Measurements from ENCODE around the gene FARS2.

The FARS2 gene

DNA sequence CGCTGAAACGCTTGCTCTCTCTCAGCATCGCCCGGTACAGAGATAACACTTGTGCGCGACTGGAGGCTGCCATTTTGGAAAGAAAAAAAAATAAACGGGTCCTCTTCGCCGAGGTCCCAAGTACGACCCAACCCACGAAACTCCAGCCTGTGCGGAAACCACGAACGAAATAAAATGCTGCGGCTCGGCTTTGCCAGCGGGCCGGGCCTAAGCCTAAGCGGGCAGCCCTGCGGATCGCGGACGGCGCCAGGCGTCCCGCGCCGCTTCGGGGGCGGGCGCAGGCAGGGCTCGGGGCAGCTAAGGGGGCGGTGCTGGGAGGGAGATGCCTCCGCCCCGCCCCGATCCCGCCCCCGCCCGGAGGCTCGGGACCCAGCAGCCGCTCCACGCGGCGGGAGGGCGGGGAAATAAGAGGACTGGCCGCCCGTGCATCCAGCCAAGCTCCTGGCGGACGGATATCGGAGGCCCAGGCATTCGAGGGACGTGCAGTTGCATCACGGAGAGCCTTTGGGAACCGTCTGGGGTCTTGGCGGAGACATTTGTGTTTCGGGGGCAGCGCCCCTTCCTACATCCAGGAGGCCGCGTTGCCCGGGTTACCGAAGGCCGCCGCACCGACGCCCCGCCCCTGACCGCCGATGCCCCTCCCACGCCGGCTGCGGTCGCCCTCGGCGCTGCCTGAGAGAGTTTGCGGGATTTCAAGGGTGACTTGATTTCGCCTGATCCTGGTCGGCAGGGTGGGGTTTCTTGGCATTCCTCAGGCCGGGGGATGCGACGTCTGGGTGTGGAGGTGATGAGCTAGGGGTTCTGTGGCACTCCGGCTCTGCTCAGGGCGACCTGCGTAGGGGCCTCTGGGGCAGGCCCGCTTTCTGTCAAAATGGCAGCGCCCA lies at the start of gene FARS2, which contains the start of gene LYRM4:
FARS2 (plus strand) TSS at position 853 of the 884 bp plus-strand sequence.
LYRM4 (minus strand) TSS at position 290 of the 884 bp plus-strand sequence; CDS start at position 73, 217 bp downstream.
- DNase-seq (ENCODE audit: low spot score): peak; percentile 91

DNA sequence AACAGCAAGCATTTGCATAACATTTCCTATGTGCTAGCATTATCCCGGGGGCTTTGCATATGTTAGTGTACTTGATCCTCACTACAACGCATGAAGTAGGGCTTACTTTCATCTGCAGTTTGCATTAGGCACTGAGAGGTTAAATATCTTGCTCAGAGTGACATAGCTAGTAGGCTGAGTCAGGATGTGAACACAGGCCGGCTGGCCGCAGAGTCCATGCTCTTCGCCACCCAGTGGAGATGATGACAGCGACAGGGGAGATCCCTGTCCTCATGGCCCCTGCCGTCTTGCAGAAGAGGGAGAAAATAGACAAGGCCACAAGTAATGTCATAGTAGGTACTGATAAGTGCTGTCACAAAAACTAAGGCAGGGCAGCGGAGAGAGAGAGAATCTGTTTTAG lies 47.5 kb upstream of the FARS2 start:
- no peak for DNase-seq (ENCODE audit: low spot score)

DNA sequence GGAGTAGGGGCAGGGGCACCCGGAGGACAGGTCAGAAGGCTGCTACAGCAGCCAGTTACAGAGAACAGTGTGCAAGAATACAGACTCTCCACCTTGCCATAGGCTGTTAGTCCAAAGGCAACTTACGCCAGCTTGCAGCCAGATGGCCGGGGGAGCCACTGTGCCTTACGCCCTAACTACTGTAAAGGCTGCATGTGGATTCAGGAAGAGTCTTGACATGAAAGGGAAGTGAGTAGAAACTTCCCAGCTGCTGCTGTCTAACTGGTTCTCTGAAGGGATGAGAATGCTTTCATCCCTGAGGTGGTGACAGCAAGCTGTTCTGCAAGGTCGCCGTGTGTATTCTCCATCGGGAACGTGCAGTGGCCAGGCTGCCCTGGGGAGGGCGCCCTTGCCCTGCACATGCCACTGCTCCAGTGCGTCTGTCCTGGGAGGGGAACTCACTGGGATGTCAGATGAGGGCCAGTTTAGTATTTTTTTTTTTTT lies 46.7 kb upstream of the FARS2 start:
- DNase-seq (ENCODE audit: low spot score): peak; percentile 3

DNA sequence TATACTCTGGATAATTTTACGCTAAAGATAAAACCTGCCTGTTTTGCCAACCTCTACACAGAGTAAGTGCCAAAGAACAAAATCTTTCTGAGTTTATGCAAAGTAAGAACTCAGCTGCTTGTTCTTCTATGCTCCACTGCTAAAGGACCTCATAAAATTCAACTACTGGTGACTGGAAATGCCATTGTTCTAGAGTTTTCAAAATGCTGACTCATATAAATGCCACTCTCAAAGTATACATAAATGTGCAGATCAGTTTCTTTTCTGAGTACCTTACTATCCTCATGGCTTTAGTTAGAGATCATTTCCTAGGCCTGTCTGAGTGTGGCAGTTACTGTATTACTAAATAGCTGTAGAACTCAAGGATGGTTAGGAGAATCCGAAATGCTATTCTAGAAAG lies 46.2 kb upstream of the FARS2 start:
- no peak for DNase-seq (ENCODE audit: low spot score)

DNA sequence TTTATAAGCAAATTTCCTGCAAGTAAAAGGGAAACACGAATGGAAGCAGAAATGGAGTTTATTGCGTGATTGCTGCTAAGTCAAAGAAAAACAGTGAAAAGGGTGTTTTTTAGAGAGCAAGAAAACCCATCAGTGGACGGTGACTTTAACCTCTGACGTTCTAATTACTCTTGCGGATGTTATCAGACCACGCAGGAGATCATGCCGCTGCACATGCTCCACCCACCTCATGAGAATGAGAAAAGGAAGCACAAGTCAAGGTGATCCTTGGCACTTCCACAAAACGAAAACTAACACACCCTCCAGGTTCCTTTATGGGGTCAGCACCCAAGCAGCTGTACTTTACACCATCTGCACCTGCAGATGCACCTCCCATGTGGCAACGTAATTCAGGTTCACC lies 45.5 kb upstream of the FARS2 start:
- DNase-seq (ENCODE audit: low spot score): no peak

DNA sequence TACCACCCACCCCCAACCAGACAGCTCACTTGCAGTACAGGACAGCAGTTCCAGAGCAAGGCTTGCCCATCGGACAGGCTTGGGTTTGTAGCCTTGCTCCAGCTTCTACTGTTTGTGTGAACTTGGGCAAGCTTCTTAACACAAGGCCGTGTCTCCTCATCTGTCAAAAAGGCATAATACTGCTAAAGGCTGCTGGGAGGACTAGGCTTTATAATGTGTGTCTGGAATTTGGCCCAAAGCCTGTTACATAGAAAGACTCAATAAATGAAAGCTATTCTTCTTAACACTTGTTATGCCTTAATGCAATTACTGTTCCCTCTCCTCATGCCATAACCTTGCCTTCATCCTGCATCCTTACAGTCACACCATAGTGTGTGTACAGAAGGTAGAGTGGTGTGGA lies 44.0 kb upstream of the FARS2 start:
- DNase-seq (ENCODE audit: low spot score): no peak

DNA sequence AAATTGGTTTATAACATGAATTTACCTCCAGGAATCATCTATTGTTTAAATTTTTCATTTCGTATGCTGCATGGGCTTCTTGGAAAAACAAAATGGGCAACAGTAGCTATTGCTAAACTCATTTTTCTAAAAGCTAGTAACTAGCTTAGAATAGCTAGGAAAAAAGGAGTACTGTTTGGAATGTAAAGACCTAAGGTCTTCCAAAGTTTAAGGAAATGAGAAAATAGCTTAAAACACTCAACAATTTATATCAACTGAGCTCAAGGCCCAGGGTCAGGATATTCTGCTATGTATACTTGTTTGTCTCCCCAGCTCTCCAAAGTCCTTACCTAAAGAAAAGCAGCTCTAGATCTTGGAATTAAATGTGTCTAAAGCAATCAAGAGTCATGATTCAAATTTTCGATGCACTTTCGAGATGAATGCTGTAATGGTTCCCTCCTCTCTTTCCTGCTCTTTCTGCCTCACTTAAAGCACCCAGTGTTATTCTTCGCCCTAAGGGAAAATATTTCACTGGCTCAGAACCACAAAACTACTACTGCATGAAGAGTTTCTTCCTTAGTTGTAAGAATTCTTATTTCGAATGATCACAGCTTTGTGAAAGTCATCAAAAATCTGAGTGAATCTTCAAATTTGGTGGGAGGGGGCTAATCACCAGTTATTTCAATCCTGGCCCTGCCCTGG lies 42.2 kb upstream of the FARS2 start:
- DNase-seq (ENCODE audit: low spot score): no peak

DNA sequence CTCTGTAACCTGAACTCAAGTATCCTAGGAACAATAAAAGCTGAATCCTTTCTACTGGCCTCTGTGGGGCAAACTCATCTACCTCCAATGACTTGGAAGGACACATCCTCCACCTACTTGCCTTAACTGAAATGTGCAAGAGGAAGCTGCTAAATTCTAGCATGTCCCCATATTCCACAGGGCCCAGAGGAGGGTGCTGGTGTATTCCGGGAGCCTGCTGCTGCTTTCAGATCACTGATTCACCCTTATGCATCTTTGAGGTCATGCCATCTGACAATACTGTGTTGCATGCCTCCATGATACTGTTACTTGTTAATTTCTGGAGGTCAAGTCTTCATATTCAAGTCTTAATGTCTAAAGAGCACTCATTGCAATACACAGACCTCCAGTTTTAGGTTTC lies 40.9 kb upstream of the FARS2 start:
- no peak for DNase-seq (ENCODE audit: low spot score)

DNA sequence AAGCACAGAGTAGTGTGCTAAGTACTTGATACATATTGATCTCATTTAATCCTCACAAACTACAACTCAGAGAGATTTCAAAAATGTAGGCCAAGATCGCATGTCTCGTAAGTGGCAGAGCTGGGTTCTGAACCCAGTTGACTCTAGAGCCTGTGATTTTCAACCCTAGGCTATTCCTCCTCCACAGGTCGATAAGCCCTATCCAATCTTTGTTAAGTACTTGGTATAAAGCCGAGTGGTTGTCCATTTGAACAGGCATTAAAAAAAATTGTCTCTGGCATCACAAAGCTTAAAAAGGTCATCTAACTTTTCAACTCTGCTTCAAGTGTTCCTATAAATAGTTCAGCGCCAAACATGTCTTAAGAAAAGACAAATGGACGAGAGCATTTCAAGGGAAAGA lies 38.0 kb upstream of the FARS2 start:
- no peak for DNase-seq (ENCODE audit: low spot score)

DNA sequence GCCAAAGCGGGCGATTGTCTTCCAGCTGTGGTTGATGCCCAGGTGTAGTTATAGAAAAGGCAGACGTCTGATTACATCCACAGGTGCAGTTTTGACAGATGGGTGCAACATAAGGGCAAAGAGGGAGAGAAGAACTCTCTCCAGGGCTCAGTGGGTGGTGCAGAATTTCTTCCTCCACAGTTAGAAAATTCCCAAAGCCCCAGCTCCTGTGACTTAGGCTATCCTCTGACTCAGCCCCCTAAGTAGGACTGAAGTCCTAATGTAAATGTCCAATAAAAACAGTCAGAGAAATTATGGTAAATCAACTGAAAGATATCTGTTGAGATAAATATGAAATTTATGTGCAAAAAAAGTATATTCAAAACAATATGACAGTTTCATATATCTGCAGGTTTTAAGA lies 32.0 kb upstream of the FARS2 start:
- DNase-seq (ENCODE audit: low spot score): no peak

DNA sequence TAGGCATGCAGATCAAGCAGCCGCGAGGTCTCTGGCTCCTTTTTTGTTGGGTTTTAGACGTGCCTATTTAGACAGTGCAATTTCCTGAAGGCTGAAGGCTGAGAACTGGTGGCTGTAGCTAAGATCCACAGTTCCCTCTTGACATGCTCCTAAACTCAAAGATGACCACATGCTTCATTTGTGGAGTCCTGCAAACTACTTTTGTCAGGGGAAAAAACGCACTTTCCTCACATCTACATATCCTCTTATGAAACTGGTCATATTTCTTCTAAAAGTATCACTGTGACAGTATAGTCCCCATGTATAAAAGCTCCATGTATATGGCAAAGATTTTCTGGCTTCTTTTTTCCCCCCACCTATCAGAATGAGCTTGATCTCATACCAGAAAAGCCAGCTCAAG lies 31.2 kb upstream of the FARS2 start:
- DNase-seq (ENCODE audit: low spot score): no peak

DNA sequence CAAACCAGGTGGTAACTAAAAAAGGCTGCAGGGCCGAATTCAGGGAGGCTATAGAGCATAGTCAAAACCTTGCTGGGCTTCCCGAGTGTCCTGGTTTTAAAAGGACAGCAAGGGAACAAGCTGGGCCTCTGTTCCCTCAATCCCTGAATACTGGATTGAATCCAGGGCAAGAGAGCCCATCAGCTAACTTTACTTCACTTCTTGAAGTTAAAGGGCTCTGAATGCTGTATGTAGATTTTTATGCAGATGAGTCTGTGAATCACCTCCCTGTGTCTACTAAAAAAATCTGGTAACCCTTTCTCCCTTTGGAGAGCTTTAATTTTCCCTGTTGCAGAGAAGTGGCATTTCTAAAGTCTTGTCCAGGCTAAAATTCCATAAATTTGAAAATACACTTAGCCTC lies 30.0 kb upstream of the FARS2 start:
- no peak for DNase-seq (ENCODE audit: low spot score)

DNA sequence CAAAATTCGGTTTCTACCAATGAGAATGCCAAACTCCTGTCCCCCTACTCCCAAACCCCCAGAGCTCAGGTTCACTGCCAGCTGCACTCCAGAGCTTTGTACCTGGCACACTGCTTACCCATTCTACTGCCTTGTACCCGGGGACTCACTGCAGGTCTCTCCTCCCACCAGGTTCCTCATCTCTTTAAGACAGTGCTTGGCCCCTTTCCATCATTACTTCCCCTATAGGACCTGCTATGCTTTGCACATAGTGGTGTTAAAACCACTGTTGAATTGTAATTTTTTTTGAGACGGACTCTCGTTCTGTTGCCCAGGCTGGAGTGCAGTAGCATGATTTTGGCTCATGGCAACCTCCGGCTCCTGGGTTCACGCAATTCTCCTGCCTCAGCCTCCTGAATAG lies 26.4 kb upstream of the FARS2 start:
- no peak for DNase-seq (ENCODE audit: low spot score)

DNA sequence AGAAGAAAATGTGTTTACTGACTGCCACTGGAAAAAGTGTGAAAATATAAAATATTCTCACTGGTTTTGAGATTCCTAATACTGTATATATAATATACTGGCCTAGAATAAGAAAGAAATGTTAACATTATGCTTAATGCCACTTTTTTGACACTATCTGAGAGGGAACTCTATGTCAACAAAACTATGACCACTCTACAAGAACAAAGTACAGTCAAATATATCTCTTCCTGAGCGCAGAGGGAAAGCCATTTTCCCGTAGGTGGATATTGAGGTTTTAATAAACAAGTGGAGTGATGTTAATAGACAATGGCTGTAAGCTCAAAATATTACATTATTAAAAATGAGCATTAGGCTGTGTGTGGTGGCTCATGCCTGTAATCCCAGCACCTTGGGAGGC lies 25.5 kb upstream of the FARS2 start:
- DNase-seq (ENCODE audit: low spot score): no peak

DNA sequence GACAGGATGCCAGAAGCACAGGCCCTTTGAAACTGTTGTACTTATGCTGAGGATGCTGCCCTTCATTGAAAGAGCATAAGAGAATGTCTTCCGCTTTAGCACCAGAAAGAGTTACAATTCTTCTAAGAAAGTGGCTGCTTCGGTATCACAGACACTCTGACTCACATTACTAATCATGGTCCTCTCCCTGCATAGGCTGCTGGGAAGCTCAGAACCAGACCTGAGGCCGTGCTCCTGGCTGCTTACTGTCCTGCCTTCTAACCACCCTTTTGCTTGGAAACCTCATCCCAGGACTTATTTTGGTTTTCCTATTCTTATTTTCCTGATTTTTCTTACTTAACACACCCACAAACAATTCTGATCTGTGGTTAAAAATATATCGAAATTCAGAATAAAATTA lies 23.5 kb upstream of the FARS2 start:
- DNase-seq (ENCODE audit: low spot score): no peak

DNA sequence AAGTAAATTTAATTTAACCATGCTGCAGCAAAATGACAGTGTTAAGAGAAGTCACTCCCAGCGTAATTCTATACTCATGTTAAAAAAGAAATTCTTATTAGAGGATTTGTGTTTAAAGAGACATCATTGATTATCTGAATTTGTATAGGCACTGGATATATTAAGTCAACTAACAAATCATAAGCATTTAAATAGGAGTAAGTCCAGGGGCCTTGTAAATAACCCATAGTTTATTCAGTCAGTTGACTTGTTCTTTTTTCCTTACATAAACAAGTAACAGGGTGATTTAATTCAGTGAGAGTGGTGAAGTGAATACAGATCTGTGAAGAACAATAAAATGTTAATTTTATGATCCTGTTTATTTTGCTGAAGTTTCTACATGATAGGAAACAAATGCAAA lies 23.0 kb upstream of the FARS2 start:
- DNase-seq (ENCODE audit: low spot score): no peak

DNA sequence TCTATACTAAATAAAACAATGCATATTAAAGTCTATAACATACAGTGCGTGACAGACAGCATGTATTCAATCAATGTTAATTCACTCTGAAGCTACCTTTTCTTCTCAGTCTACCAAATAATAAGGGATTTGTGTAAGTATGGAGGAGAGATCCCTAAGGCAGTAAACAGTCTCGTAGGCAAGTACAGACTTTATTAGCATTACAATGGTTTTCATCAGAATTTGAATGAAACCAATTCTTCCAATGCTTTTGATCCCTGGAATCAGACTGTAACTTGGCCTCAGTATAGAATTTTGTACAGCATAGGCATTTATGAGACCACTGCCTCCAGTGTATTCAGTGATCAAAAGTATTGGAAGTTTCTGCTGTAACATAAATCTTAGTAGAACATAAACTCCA lies 20.1 kb upstream of the FARS2 start:
- DNase-seq (ENCODE audit: low spot score): no peak

DNA sequence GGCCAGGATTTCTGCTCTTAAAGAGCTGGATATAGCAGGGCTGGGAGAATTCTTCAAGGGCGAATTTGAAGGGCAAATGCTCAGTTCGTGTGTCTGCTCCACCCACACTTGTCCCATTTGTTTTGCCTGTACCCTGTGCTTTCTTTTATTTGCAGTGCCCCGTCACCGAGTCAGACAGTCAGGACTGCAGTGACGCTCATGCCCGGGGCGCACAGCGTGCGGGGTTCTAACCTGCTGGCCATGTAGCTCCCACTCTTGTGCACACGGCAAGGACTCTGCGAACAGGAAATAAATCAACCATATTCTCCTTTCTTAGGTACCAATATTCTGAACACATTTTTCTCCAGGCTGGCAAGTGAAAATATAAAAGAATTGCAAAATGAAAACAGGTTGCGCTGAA lies 18.2 kb upstream of the FARS2 start:
- no peak for DNase-seq (ENCODE audit: low spot score)

DNA sequence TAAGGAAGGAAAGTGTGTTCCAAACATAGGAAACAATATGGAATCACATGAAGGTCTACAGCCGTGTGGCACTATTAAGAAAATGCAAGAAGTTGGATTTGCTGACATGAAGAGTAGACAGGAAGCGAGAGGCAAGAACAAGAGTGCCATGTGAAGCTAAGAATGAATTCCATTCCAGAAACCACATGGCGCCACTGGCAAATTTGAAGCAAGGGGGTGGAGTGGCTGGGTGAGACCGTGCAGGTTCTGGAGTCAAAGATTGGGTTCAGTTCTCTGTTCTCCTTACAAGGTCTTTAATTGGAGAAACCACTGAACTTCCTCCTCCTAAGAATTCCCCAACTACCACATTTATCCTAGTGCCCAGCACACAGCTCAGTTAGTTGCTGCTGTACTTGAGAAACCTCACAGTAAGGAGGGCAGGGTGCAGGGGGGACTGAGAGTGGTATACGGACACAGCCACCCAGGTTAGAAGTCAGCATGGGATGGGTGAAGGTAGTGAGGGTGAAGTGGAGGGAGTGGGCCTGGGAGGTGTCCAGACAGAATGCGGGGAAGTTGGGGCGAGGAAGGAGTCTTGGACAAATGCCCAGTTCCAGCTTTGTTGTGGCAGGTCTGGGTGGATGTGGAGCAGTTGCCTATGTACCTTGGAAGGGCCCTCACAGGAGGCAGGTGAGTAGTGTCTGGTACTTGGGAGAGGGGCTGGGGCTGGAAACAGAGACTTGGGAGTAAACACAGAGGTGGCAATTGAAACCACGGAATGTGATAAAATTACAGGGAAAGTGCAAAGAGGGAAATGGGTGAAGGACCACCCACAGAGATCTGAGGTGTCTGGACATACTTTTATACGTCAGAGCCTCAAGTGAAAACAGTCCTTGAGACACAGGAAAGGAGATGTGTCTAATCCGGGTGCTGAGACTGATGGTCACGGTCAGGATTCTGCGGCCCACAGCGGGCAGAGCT lies 14.9 kb upstream of the FARS2 start:
- DNase-seq (ENCODE audit: low spot score): no peak

DNA sequence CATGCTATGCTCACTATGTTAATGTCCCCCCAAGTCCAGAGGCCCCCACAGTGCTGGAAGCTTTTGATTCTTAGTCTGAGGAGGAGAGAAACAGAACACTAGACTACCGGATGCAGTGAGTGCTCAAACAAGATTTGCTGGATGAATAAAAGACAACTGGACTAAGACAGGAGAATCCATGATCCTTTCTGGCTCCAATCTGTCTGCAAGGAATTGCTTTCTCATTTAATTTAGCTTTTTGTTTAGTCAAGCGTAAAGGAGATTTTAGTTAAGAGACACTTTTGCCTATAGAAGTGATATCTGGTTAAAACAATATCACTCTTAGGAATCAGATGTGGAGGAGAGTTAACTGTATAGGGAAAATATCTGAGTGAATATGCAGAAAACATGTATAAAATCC lies 14.1 kb upstream of the FARS2 start:
- no peak for DNase-seq (ENCODE audit: low spot score)

DNA sequence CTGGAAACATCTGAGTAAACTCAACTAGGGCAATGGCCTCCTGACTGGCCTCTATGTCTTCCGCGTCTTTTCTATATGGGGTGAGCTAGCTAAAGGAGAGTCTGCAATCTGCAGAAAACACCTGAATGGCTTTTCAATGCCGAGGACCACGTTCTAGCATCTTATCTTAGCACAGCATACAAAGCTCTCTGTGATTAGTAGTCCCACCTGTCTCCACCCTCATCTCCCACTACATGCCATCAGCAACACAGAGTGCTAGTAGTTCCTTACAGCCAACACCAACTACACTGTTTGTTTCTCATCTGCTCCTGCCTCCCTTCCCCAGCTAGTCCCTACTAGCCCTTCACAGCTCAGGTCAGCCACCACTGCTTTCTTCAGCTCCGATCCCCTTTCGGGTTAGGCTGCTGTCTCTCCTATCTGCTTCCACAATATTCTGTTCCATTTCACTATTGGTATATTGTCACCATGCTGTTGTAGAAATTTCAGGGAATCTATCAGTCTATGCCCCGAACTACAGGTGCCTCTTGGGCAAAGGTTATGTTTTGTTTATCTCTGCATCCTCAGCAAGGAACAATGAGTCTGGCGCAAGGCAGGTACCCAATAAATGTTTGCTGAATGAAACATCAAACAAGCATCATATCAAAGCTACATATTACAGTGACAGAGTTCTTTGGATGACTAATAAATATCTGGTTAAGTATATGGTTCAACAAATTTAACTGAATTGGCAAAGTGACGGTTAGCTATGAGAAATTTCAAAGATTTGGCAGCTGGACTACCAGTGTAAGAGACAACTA lies 12.8 kb upstream of the FARS2 start:
- DNase-seq (ENCODE audit: low spot score): no peak
